ENCODE results near the gene TAAR5.

DNA sequence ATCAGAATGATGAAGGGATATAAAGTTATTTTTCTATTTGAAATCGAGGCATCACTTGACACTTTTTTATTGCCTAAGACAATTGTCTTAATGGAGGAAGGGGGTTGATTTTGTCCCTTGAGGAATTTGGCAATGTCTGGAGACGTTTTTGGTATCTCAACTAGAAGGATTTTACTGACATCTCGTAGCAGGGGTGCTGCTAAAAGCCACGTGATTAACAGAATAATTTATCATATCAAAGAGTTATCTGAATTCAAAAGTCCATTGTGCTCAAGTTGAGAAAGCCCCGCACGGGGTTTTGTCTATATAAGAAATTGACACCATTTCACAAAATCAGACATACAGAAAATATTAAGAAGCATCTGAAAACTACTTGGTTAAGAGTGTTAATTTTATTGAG, 20.9 kb downstream of the TAAR5 start:
- TF ChIP-seq, protein P1, sequence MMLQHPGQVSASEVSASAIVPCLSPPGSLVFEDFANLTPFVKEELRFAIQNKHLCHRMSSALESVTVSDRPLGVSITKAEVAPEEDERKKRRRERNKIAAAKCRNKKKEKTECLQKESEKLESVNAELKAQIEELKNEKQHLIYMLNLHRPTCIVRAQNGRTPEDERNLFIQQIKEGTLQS (IDR thresholded peaks at IDR 0.05; ENCODE audit: borderline replicate concordance, extremely low read depth, low read depth, low read length), result no peak
- TF ChIP-seq IRF5 (IDR thresholded peaks at IDR 0.05; ENCODE audit: borderline replicate concordance), result no peak

Data from GM12878 (cell line).